Measurements from ENCODE around the gene FGF8. TPM values are rescaled to one million over a fixed set of nuclear protein-coding genes. Genes with fewer than 3 reads are reported as not detected.

Gene FGF8
- total RNA-seq, 1 donor from 2014 or later = not detected

- DNase-seq (ENCODE audit: low read depth in 2 of 2) = no peak
These were observed 5.3 kb downstream of the FGF8 start for GRCh38 chr10:101770331-101771215.

GRCh38 chr10:101769541-101770180 lies 6.3 kb downstream of the FGF8 start:
- DNase-seq (ENCODE audit: low read depth in 2 of 2) = no peak

GRCh38 chr10:101768791-101769170 lies 7.1 kb downstream of the FGF8 start:
- no peak for DNase-seq (ENCODE audit: low read depth in 2 of 2)

GRCh38 chr10:101767966-101768790 lies 7.7 kb downstream of the FGF8 start:
- DNase-seq (ENCODE audit: low read depth in 2 of 2) = no peak

- DNase-seq (ENCODE audit: low read depth in 2 of 2) = no peak
These were observed 8.3 kb downstream of the FGF8 start for GRCh38 chr10:101767600-101767945.

GRCh38 chr10:101766753-101767599 lies 8.9 kb downstream of the FGF8 start:
- no peak for DNase-seq (ENCODE audit: low read depth in 2 of 2)

GRCh38 chr10:101766306-101766705 lies 9.6 kb downstream of the FGF8 start:
- no peak for DNase-seq (ENCODE audit: low read depth in 2 of 2)

GRCh38 chr10:101763141-101763846 lies 12.6 kb downstream of the FGF8 start:
- no peak for DNase-seq (ENCODE audit: low read depth in 2 of 2)

GRCh38 chr10:101762736-101763135 lies 13.2 kb downstream of the FGF8 start:
- no peak for DNase-seq (ENCODE audit: low read depth in 2 of 2)

GRCh38 chr10:101761226-101761625 lies 14.7 kb downstream of the FGF8 start:
- no peak for DNase-seq (ENCODE audit: low read depth in 2 of 2)

GRCh38 chr10:101760510-101760909 lies 15.4 kb downstream of the FGF8 start:
- no peak for DNase-seq (ENCODE audit: low read depth in 2 of 2)

GRCh38 chr10:101759309-101760247 lies 16.3 kb downstream of the FGF8 start:
- no peak for DNase-seq (ENCODE audit: low read depth in 2 of 2)

- DNase-seq (ENCODE audit: low read depth in 2 of 2) = no peak
These were observed 17.1 kb downstream of the FGF8 start for GRCh38 chr10:101758858-101759257.

GRCh38 chr10:101752241-101752640 lies 23.7 kb downstream of the FGF8 start:
- DNase-seq (ENCODE audit: low read depth in 2 of 2) = no peak

GRCh38 chr10:101749047-101750016 lies 26.6 kb downstream of the FGF8 start:
- no peak for DNase-seq (ENCODE audit: low read depth in 2 of 2)

- DNase-seq (ENCODE audit: low read depth in 2 of 2) = no peak
These were observed 27.4 kb downstream of the FGF8 start for GRCh38 chr10:101748496-101748895.

GRCh38 chr10:101745074-101745696 lies 30.7 kb downstream of the FGF8 start:
- peak in 1 of 2 donors; percentile 8 for DNase-seq (ENCODE audit: low read depth in 2 of 2)

- DNase-seq (ENCODE audit: low read depth in 2 of 2) = no peak
These were observed 31.6 kb downstream of the FGF8 start for GRCh38 chr10:101744267-101744666.
